Liver (tissue), 9 donors: ENCODE results near the gene CAPN7. TPM values are rescaled to one million over a fixed set of nuclear protein-coding genes. Genes with fewer than 3 reads are reported as not detected.

ENCODE experiments used
- DNase-seq: peaks from one replicate; pipeline ENCODE4 v3.0.0-alpha.2; 2017; ENCODE audit warnings: low spot score
- H3K27ac ChIP-seq, 2 donors: one replicate each; pipeline ENCODE4 v1.7.0; 2013; ENCODE audit warnings: inconsistent platforms in 2 of 2, low read length in 2 of 2, control low read depth in 1 of 2, low read depth in 1 of 2, mild to moderate bottlenecking in 1 of 2
- H3K27me3 ChIP-seq, 4 donors: one replicate each; pipeline versions ENCODE4 v1.6.1 to v1.7.0; 2013; ENCODE audit warnings: low read length in 3 of 4, inconsistent platforms in 1 of 4, mild to moderate bottlenecking in 1 of 4, moderate library complexity in 1 of 4; ENCODE audit not compliant: control insufficient read depth in 4 of 4, insufficient read depth in 4 of 4
- H3K36me3 ChIP-seq, 4 donors: one replicate each; pipeline versions ENCODE4 v1.6.1 to v1.7.0; 2013; ENCODE audit warnings: low read length in 3 of 4, mild to moderate bottlenecking in 3 of 4, low read depth in 1 of 4, moderate library complexity in 1 of 4; ENCODE audit not compliant: control insufficient read depth in 4 of 4, insufficient read depth in 3 of 4
- H3K4me1 ChIP-seq, 4 donors: one replicate each; pipeline versions ENCODE4 v1.6.1 to v1.7.0; 2013; ENCODE audit warnings: low read length in 3 of 4, mild to moderate bottlenecking in 3 of 4, moderate library complexity in 1 of 4; ENCODE audit not compliant: control insufficient read depth in 4 of 4, insufficient read depth in 4 of 4
- H3K4me3 ChIP-seq, 3 donors: one replicate each; pipeline versions ENCODE4 v1.6.1 to v1.7.0; 2013; ENCODE audit warnings: low read length in 3 of 3, control low read depth in 1 of 3, low read depth in 1 of 3, mild to moderate bottlenecking in 1 of 3
- H3K9ac ChIP-seq, 2 donors: one replicate each; pipeline ENCODE4 v1.7.0; 2013; ENCODE audit warnings: low read length in 2 of 2, mild to moderate bottlenecking in 2 of 2, moderate library complexity in 2 of 2, control low read depth in 1 of 2, low read depth in 1 of 2
- H3K9me3 ChIP-seq, 4 donors: one replicate each; pipeline versions ENCODE4 v1.6.1 to v1.7.0; 2013; ENCODE audit warnings: low read length in 3 of 4; ENCODE audit not compliant: control insufficient read depth in 4 of 4
- EGR1 ChIP-seq, 2 donors: IDR thresholded peaks; 2 replicates each; pipeline ENCODE4 v1.6.1; 2016 to 2018; ENCODE audit warnings: antibody characterized with exemption in 2 of 2, low read depth in 2 of 2
- FOXA1 ChIP-seq: IDR thresholded peaks from 2 replicates; pipeline ENCODE4 v1.6.1; 2016; ENCODE audit warnings: antibody characterized with exemption
- FOXA2 ChIP-seq: IDR thresholded peaks from 2 replicates; pipeline ENCODE4 v1.6.1; 2016; ENCODE audit warnings: antibody characterized with exemption
- HNF4A ChIP-seq, 2 donors: conservative IDR thresholded peaks; 2 replicates each; pipeline ENCODE4 v1.6.1; 2016; ENCODE audit warnings: antibody characterized with exemption in 2 of 2, mild to moderate bottlenecking in 2 of 2
- HNF4G ChIP-seq: IDR thresholded peaks from 2 replicates; pipeline ENCODE4 v1.6.1; 2016; ENCODE audit warnings: antibody characterized with exemption
- MAX ChIP-seq: IDR thresholded peaks from 2 replicates; pipeline ENCODE4 v1.6.1; 2016; ENCODE audit warnings: antibody characterized with exemption
- NR2F2 ChIP-seq: IDR thresholded peaks from 2 replicates; pipeline ENCODE4 v1.6.1; 2016; ENCODE audit warnings: antibody characterized with exemption
- RAD21 ChIP-seq, 2 donors: IDR thresholded peaks; 2 replicates each; pipeline ENCODE4 v1.6.1; 2016; ENCODE audit warnings: antibody characterized with exemption in 2 of 2, mild to moderate bottlenecking in 2 of 2
- SP1 ChIP-seq: IDR thresholded peaks from 2 replicates; pipeline ENCODE4 v1.6.1; 2018; ENCODE audit warnings: antibody characterized with exemption, mild to moderate bottlenecking
- YY1 ChIP-seq: IDR thresholded peaks from 2 replicates; pipeline ENCODE4 v1.6.1; 2016; ENCODE audit warnings: antibody characterized with exemption, mild to moderate bottlenecking
- WGBS: extraction: QIAGEN DNeasy Blood & Tissue Kit; methylation state at CpG from one replicate; pipeline ENCODE4 v1.1.7; 2013; 5-methylcytosine and 5-hydroxymethylcytosine counted together
- polyA plus RNA-seq, 2 donors: library from polyadenylated mRNA; stranded (reverse) in 1 of 2; unstranded in 1 of 2; fragments of 200-250 nt in 1 of 2; fragments of >200 nt in 1 of 2; fragmentation: Nextera tagmentation in 1 of 2; extraction: Ambion mirVana in 1 of 2; gene quantifications; one replicate each; pipeline versions ENCODE4 v1.2.1 to v1.2.3, GENCODE V29; 2013 to 2015
- total RNA-seq, 2 donors: library from RNA; depleted of rRNA; stranded (reverse); fragments of >200 nt; gene quantifications; one replicate each; pipeline ENCODE4 v1.2.3, GENCODE V29; 2014
- TF ChIP-seq, protein P1 (sequence below): IDR thresholded peaks from 2 replicates; pipeline ENCODE4 v1.6.1; 2016; ENCODE audit warnings: antibody characterized with exemption, mild to moderate bottlenecking
- TF ChIP-seq, protein P2 (sequence below): IDR thresholded peaks from 2 replicates; pipeline ENCODE4 v1.6.1; 2016; ENCODE audit warnings: antibody characterized with exemption
- donor health status: healthy.
- donor health status: healthy.
- donor health status: healthy.
- donor health status: healthy.
- donor health status: healthy.

Gene CAPN7
- total and polyA plus RNA-seq, 4 donors = 9.5 to 41.9 (median 17.9) TPM

- TF ChIP-seq, protein P1, sequence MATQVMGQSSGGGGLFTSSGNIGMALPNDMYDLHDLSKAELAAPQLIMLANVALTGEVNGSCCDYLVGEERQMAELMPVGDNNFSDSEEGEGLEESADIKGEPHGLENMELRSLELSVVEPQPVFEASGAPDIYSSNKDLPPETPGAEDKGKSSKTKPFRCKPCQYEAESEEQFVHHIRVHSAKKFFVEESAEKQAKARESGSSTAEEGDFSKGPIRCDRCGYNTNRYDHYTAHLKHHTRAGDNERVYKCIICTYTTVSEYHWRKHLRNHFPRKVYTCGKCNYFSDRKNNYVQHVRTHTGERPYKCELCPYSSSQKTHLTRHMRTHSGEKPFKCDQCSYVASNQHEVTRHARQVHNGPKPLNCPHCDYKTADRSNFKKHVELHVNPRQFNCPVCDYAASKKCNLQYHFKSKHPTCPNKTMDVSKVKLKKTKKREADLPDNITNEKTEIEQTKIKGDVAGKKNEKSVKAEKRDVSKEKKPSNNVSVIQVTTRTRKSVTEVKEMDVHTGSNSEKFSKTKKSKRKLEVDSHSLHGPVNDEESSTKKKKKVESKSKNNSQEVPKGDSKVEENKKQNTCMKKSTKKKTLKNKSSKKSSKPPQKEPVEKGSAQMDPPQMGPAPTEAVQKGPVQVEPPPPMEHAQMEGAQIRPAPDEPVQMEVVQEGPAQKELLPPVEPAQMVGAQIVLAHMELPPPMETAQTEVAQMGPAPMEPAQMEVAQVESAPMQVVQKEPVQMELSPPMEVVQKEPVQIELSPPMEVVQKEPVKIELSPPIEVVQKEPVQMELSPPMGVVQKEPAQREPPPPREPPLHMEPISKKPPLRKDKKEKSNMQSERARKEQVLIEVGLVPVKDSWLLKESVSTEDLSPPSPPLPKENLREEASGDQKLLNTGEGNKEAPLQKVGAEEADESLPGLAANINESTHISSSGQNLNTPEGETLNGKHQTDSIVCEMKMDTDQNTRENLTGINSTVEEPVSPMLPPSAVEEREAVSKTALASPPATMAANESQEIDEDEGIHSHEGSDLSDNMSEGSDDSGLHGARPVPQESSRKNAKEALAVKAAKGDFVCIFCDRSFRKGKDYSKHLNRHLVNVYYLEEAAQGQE = no peak
- TF ChIP-seq, protein P2, sequence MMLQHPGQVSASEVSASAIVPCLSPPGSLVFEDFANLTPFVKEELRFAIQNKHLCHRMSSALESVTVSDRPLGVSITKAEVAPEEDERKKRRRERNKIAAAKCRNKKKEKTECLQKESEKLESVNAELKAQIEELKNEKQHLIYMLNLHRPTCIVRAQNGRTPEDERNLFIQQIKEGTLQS = no peak
- TF ChIP-seq FOXA1 = no peak
Observed at GRCh38 chr3:15277861-15278500, 71.9 kb downstream of the CAPN7 start (continued).

- TF ChIP-seq HNF4A (conservative IDR thresholded peaks at IDR 0.05) (no peak), EGR1 (IDR thresholded peaks at IDR 0.05; ENCODE audit: low read depth in 2 of 2) (no peak), YY1 (no peak), FOXA2 (no peak), HNF4G (no peak), RAD21 (IDR thresholded peaks at IDR 0.05) (no peak), SP1 (no peak), NR2F2 (no peak), MAX (no peak)
- TF ChIP-seq, protein P1 = no peak
- TF ChIP-seq, protein P2 = no peak
- H3K9me3 ChIP-seq = no peaks in the 10 kb centered on the region
- no peak for DNase-seq
- H3K4me3 ChIP-seq = no peak overlapping the region
- H3K4me1 ChIP-seq = peaks cover 0 to 4% (median 0%) of the 10 kb centered on the region in 4 donors
- no peak overlapping the region for H3K27ac ChIP-seq
- no peaks in the 10 kb centered on the region for H3K36me3 ChIP-seq
- H3K9ac ChIP-seq = no peak overlapping the region
- 89% methylated on average over 4 of the region's 4 CpGs for WGBS
- H3K27me3 ChIP-seq = no peaks in the 10 kb centered on the region
Observed at GRCh38 chr3:15279205-15279604, 73.2 kb downstream of the CAPN7 start.
